ENCODE results near the gene CHRNA7.

DNA sequence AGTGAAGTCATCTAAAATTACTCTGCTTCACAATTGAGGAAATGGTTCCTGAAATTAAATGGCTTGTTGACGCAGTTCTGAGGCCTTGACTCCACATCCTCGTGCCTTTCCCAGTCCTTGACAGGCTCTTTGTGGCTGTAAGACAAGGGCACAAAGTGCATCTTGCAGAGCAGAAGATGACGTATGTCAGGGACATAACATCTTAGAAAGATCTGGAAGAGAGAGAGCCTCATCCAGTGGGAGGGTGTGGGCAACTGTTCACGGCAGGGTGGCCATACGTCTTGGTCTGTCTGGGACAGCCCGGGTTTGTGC is 91.0 kb downstream of the CHRNA7 start:
- no peak for TF ChIP-seq CTCF (conservative IDR thresholded peaks at IDR 0.05 in 1 of 2, IDR thresholded peaks at IDR 0.05 in 1 of 2; ENCODE audit: extremely low read depth in 1 of 2, insufficient read depth in 1 of 2, low read depth in 1 of 2, low read length in 2 of 2)
- no peak for TF ChIP-seq EZH2 (IDR thresholded peaks at IDR 0.05; ENCODE audit: borderline replicate concordance, low read length)
